NCI-H345 (cell line): ENCODE results near the gene KIF22.
"Not testable (repeated sequence)": the region's sequence is repeated elsewhere in the genome, so short reads cannot be mapped to it uniquely, and the experiment has no call there.

Source experiments
- DNase-seq: peaks from one replicate; lab custom pipeline; 2025; lab: John Stamatoyannopoulos, UW

Gene KIF22

GRCh38 chr16:29766571-29766970 is 24.0 kb upstream of the KIF22 start:
- no peak for DNase-seq

- no peak for DNase-seq
These were observed 23.5 kb upstream of the KIF22 start for GRCh38 chr16:29767062-29767461.

DNA sequence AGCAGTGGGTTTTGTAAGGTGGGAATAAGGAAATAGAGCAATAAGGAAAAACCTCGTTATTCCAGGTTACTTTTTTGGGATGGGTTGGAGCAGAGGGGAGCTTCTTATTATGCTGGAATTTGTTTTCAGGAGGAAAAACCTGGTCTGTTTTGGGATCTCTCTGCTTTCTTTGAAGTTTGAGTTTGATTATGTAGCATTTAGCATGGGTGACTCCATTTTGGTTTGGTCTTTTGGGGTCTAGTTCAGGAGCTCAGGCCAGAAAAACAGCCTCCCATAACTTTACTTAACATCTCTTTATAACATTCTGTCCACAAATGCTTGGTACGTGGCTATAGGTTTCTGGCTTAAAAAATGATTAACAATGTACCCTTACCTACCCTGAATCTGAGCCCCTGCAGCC is 21.0 kb upstream of the KIF22 start:
- DNase-seq: no peak

DNA sequence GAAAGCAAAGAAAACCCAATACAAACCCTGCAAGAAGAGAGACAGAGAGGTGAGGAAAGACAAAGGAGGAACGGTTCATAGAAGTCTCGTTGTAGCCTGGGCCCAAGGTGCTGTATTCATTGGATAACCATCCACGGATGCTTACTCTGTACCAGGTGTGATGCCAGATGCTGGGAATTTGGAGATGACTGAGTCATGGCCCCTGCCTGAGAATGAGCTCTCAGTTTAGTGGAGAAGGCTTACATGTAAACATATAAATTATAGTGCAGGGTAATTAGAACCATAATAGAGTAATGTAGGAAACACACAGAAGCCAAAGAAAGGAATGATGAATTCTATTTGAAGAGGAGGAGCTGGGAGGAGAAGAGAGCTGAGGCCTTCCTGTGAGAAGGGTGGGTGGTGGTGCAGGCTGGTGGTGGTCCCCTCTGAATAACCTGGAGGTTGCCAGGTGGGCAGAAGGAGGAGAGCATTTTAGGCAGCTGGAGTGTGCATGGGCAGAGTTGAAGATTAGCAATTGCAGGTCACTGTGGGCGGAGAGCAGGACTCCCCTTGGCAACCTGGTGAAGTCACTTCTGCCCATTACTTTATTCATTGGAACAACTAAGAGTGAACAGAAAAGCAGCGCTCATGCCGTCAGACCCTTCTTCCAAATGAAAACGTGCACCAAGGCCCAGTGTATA is 20.2 kb upstream of the KIF22 start:
- DNase-seq: no peak

- not testable (repeated sequence) for DNase-seq
These were observed 18.2 kb upstream of the KIF22 start for GRCh38 chr16:29772330-29772729.

GRCh38 chr16:29774730-29775129 is 15.8 kb upstream of the KIF22 start:
- no peak for DNase-seq

- DNase-seq: no peak
These were observed 14.7 kb upstream of the KIF22 start for GRCh38 chr16:29775742-29776408.

- DNase-seq: no peak
These were observed 12.8 kb upstream of the KIF22 start, which contains the start of gene ZG16 for GRCh38 chr16:29777576-29778350. Gene ZG16 (plus strand): TSS chr16:29778256. CDS start chr16:29779267, 1,011 bp downstream.

DNA sequence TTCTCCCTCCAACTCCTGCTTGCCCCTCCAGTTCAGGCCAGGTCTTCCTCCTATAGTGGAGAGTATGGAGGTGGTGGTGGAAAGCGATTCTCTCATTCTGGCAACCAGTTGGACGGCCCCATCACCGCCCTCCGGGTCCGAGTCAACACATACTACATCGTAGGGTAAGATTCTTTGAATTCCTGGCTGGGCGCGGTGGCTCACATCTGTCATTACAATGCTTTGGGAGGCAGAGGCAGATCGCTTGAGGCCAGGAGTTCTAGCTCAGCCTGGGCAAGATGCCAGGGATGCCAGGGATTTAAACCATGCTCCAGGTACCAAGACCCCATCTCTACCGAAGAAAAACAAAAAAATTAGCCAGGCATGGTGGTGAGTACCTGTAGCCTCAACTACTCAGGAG is 11.1 kb upstream of the KIF22 start:
- DNase-seq: no peak

GRCh38 chr16:29783094-29783953 is 7.2 kb upstream of the KIF22 start:
- not testable (repeated sequence) for DNase-seq

- no peak for DNase-seq
These were observed 6.4 kb upstream of the KIF22 start for GRCh38 chr16:29784157-29784556.

- DNase-seq: no peak
These were observed 5.5 kb upstream of the KIF22 start for GRCh38 chr16:29784901-29785500.

- not testable (repeated sequence) for DNase-seq
These were observed 3.4 kb upstream of the KIF22 start for GRCh38 chr16:29787155-29787554.

GRCh38 chr16:29789775-29790182 is 772 bp upstream of the KIF22 start:
- no peak for DNase-seq

- DNase-seq: no peak
These were observed 646 bp downstream of the KIF22 start for GRCh38 chr16:29790949-29791844.

- DNase-seq: no peak
These were observed 1.6 kb downstream of the KIF22 start for GRCh38 chr16:29791845-29792807.

GRCh38 chr16:29793153-29793552 is 2.6 kb downstream of the KIF22 start:
- not testable (repeated sequence) for DNase-seq

- no peak for DNase-seq
These were observed 3.7 kb downstream of the KIF22 start for GRCh38 chr16:29794231-29794710.

- no peak for DNase-seq
These were observed 11.9 kb downstream of the KIF22 start for GRCh38 chr16:29802416-29802935.
